GM23338 (cell line): ENCODE results near the gene AZIN2. TPM values are rescaled to one million over a fixed set of nuclear protein-coding genes. Genes with fewer than 3 reads are reported as not detected.

Experiments used
- ATAC-seq: fragments of 200-7000 bp; cut with Tn5 transposase; 3 replicates; pipeline ENCODE4 v1.9.1; 2020
- DNase-seq: peaks from one replicate; pipeline ENCODE4 v3.0.0-alpha.2; 2015; ENCODE audit warnings: low spot score
- H2AFZ ChIP-seq: fragments of 200-600 bp; sonication (generic); 2 replicates; pipeline ENCODE4 v1.8.0; 2016; ENCODE audit warnings: antibody characterized with exemption, mild to moderate bottlenecking, moderate library complexity
- H3F3A ChIP-seq: fragments of 200-600 bp; sonication (generic); replicated peaks from 2 replicates; pipeline ENCODE4 v1.8.0; 2017; ENCODE audit warnings: antibody characterized with exemption, mixed run types, low read depth
- H3K27ac ChIP-seq: fragments of 200-600 bp; sonication (generic); 2 replicates; pipeline ENCODE4 v1.6.1; 2016; ENCODE audit warnings: low read depth
- H3K27me3 ChIP-seq: fragments of 200-600 bp; sonication (generic); 2 replicates; pipeline ENCODE4 v1.8.0; 2016; ENCODE audit warnings: mild to moderate bottlenecking, mixed run types, moderate library complexity; ENCODE audit not compliant: insufficient read depth
- H3K36me3 ChIP-seq: fragments of 200-600 bp; sonication (generic); 2 replicates; pipeline ENCODE4 v1.8.0; 2016; ENCODE audit warnings: mild to moderate bottlenecking; ENCODE audit not compliant: insufficient read depth
- H3K4me1 ChIP-seq: fragments of 200-600 bp; sonication (generic); 2 replicates; pipeline ENCODE4 v1.8.0; 2016; ENCODE audit warnings: mild to moderate bottlenecking, moderate library complexity; ENCODE audit not compliant: insufficient read depth
- H3K4me2 ChIP-seq: fragments of 200-600 bp; sonication (generic); 2 replicates; pipeline ENCODE4 v1.7.1; 2017; ENCODE audit warnings: mixed run types
- H3K4me3 ChIP-seq: fragments of 200-600 bp; sonication (generic); 2 replicates; pipeline ENCODE4 v1.6.1; 2016; ENCODE audit warnings: mixed run types
- H3K79me2 ChIP-seq: fragments of 200-600 bp; sonication (generic); replicated peaks from 2 replicates; pipeline ENCODE4 v1.8.0; 2017; ENCODE audit warnings: mild to moderate bottlenecking; ENCODE audit not compliant: insufficient read depth
- H3K9me2 ChIP-seq: fragments of 200-600 bp; sonication (generic); 2 replicates; pipeline ENCODE4 v1.8.0; 2017; ENCODE audit not compliant: insufficient read depth
- H4K20me1 ChIP-seq: fragments of 200-600 bp; sonication (generic); replicated peaks from 2 replicates; pipeline ENCODE4 v1.8.0; 2017; ENCODE audit warnings: mild to moderate bottlenecking; ENCODE audit not compliant: insufficient read depth
- H3K27ac Mint-ChIP-seq: 2 replicates; pipeline ENCODE4 v1.8.0; 2020; ENCODE audit warnings: inconsistent platforms, mild to moderate bottlenecking, moderate library complexity, mixed read lengths
- H3K27me3 Mint-ChIP-seq: 3 replicates; pipeline ENCODE4 v1.8.0; 2022; ENCODE audit warnings: low read depth, mild to moderate bottlenecking, moderate library complexity, mixed read lengths, inconsistent platforms; ENCODE audit not compliant: insufficient read depth, poor library complexity
- H3K36me3 Mint-ChIP-seq: 3 replicates; pipeline ENCODE4 v1.8.0; 2021; ENCODE audit warnings: low read depth, mild to moderate bottlenecking, inconsistent platforms, moderate library complexity, mixed read lengths
- H3K4me1 Mint-ChIP-seq: 3 replicates; pipeline ENCODE4 v1.8.0; 2020; ENCODE audit warnings: mild to moderate bottlenecking, inconsistent platforms, mixed read lengths
- H3K4me3 Mint-ChIP-seq: 3 replicates; pipeline ENCODE4 v1.8.0; 2021; ENCODE audit warnings: moderate library complexity, mild to moderate bottlenecking, inconsistent platforms, mixed read lengths
- H3K9me3 Mint-ChIP-seq: 3 replicates; pipeline ENCODE4 v1.8.0; 2020; ENCODE audit warnings: moderate library complexity, mild to moderate bottlenecking, inconsistent platforms, mixed read lengths
- CREB1 ChIP-seq: fragments of 250-450 bp; sonication (Bioruptor Pico); IDR thresholded peaks from 2 replicates; pipeline ENCODE4 v1.5.0; 2020; ENCODE audit warnings: low read depth, mild to moderate bottlenecking, moderate library complexity
- EZH2 ChIP-seq: fragments of 200-600 bp; sonication (generic); IDR thresholded peaks from one replicate; pipeline ENCODE4 v1.8.0; 2017; ENCODE audit warnings: antibody characterized with exemption, mild to moderate bottlenecking, low read depth; ENCODE audit not compliant: unreplicated experiment
- EZH2phosphoT487 ChIP-seq: fragments of 200-600 bp; sonication (generic); IDR thresholded peaks from one replicate; pipeline ENCODE4 v1.8.1; 2018; ENCODE audit warnings: antibody characterized with exemption; ENCODE audit not compliant: unreplicated experiment
- JUNB ChIP-seq: IDR thresholded peaks from one replicate; pipeline ENCODE4 v1.6.1; 2016; ENCODE audit warnings: antibody characterized with exemption; ENCODE audit not compliant: unreplicated experiment
- NANOG ChIP-seq: IDR thresholded peaks from 2 replicates; pipeline ENCODE4 v1.6.1; 2016; ENCODE audit warnings: antibody characterized with exemption, borderline replicate concordance
- POLR2AphosphoS5 ChIP-seq: IDR thresholded peaks from 2 replicates; pipeline ENCODE4 v1.6.1; 2016; ENCODE audit warnings: antibody characterized with exemption, low read depth
- STAT1 ChIP-seq: IDR thresholded peaks from one replicate; pipeline ENCODE4 v1.6.1; 2016; ENCODE audit warnings: antibody characterized with exemption; ENCODE audit not compliant: unreplicated experiment
- ZNF114 ChIP-seq: fragments of 250-450 bp; sonication (Bioruptor Pico); IDR thresholded peaks from 2 replicates; pipeline ENCODE4 v1.5.0; 2020; ENCODE audit warnings: mild to moderate bottlenecking, moderate library complexity
- ZNF331 ChIP-seq: fragments of 250-450 bp; sonication (Bioruptor Pico); IDR thresholded peaks from 2 replicates; pipeline ENCODE4 v1.5.0; 2020; ENCODE audit warnings: low read depth, mild to moderate bottlenecking, moderate library complexity
- polyA plus RNA-seq: library from polyadenylated mRNA; unstranded; fragments of >200 nt; fragmentation: Nextera tagmentation; extraction: Ambion mirVana; gene quantifications from 2 replicates; pipeline ENCODE4 v1.2.1, GENCODE V29; 2016
- total RNA-seq: library from RNA; depleted of rRNA; stranded (reverse); fragments of >200 nt; shearing (Covaris generic); gene quantifications from 2 replicates; pipeline ENCODE4 v1.2.3, GENCODE V29; 2014
- TF ChIP-seq, protein P1 (sequence below): IDR thresholded peaks from 2 replicates; pipeline ENCODE4 v1.6.1; 2016; ENCODE audit warnings: antibody characterized with exemption
- TF ChIP-seq, protein P2 (sequence below), 2 experiments: fragments of 200-600 bp in 1 of 2; sonication (generic) in 1 of 2; conservative IDR thresholded peaks; 2 replicates each; pipeline versions ENCODE4 v1.5.1 to v1.6.1; 2016 to 2017; ENCODE audit warnings: antibody characterized with exemption in 2 of 2, low read depth in 2 of 2, mild to moderate bottlenecking in 2 of 2, moderate library complexity in 1 of 2
- TF ChIP-seq, protein P3 (sequence below): IDR thresholded peaks from one replicate; pipeline ENCODE4 v1.6.1; 2018; ENCODE audit warnings: antibody characterized with exemption; ENCODE audit not compliant: unreplicated experiment
- TF ChIP-seq, protein P4 (sequence below): fragments of 250-450 bp; sonication (Bioruptor Pico); IDR thresholded peaks from 2 replicates; pipeline ENCODE4 v1.5.0; 2020; ENCODE audit warnings: mild to moderate bottlenecking, moderate library complexity

Gene AZIN2
- total and polyA plus RNA-seq, 2 experiments from 2014 or later: 0.37 to 1.2 TPM

DNA sequence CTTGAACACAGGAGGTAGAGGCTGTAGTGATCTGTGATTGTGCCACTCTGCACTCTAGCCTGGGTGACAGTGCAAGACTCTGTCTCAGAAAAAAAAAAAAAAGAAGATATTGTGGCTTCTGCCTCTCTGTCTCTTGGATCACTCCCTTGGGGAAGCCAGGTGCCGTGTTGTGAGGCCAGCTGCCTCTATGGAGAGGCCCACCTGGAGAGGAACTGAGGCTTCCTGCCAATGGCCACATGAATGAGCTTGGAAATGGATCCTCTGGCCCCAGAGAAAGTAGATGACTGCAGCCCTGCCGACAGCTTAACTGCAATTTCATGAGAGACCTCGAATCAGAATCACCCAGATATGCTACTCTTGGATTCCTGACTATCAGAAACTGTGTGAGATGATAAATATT lies 24.5 kb upstream of the AZIN2 start:
- ATAC-seq: no peak
- no peak overlapping the region for H3K27ac ChIP-seq
- no peak overlapping the region for H3K4me3 Mint-ChIP-seq
- no peaks in the 10 kb centered on the region for H3K79me2 ChIP-seq
- peaks cover 3% of the 10 kb centered on the region for H3K36me3 Mint-ChIP-seq
- H2AFZ ChIP-seq: no peak overlapping the region
- no peak overlapping the region for H3K4me3 ChIP-seq
- peaks cover 21% of the 10 kb centered on the region for H3K9me3 Mint-ChIP-seq
- H3K4me2 ChIP-seq: no peak overlapping the region
- TF ChIP-seq, protein P1, sequence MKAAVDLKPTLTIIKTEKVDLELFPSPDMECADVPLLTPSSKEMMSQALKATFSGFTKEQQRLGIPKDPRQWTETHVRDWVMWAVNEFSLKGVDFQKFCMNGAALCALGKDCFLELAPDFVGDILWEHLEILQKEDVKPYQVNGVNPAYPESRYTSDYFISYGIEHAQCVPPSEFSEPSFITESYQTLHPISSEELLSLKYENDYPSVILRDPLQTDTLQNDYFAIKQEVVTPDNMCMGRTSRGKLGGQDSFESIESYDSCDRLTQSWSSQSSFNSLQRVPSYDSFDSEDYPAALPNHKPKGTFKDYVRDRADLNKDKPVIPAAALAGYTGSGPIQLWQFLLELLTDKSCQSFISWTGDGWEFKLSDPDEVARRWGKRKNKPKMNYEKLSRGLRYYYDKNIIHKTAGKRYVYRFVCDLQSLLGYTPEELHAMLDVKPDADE: no peak
- TF ChIP-seq, protein P2, sequence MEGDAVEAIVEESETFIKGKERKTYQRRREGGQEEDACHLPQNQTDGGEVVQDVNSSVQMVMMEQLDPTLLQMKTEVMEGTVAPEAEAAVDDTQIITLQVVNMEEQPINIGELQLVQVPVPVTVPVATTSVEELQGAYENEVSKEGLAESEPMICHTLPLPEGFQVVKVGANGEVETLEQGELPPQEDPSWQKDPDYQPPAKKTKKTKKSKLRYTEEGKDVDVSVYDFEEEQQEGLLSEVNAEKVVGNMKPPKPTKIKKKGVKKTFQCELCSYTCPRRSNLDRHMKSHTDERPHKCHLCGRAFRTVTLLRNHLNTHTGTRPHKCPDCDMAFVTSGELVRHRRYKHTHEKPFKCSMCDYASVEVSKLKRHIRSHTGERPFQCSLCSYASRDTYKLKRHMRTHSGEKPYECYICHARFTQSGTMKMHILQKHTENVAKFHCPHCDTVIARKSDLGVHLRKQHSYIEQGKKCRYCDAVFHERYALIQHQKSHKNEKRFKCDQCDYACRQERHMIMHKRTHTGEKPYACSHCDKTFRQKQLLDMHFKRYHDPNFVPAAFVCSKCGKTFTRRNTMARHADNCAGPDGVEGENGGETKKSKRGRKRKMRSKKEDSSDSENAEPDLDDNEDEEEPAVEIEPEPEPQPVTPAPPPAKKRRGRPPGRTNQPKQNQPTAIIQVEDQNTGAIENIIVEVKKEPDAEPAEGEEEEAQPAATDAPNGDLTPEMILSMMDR (conservative IDR thresholded peaks at IDR 0.05; ENCODE audit: low read depth in 2 of 2): no peak
- TF ChIP-seq, protein P3, sequence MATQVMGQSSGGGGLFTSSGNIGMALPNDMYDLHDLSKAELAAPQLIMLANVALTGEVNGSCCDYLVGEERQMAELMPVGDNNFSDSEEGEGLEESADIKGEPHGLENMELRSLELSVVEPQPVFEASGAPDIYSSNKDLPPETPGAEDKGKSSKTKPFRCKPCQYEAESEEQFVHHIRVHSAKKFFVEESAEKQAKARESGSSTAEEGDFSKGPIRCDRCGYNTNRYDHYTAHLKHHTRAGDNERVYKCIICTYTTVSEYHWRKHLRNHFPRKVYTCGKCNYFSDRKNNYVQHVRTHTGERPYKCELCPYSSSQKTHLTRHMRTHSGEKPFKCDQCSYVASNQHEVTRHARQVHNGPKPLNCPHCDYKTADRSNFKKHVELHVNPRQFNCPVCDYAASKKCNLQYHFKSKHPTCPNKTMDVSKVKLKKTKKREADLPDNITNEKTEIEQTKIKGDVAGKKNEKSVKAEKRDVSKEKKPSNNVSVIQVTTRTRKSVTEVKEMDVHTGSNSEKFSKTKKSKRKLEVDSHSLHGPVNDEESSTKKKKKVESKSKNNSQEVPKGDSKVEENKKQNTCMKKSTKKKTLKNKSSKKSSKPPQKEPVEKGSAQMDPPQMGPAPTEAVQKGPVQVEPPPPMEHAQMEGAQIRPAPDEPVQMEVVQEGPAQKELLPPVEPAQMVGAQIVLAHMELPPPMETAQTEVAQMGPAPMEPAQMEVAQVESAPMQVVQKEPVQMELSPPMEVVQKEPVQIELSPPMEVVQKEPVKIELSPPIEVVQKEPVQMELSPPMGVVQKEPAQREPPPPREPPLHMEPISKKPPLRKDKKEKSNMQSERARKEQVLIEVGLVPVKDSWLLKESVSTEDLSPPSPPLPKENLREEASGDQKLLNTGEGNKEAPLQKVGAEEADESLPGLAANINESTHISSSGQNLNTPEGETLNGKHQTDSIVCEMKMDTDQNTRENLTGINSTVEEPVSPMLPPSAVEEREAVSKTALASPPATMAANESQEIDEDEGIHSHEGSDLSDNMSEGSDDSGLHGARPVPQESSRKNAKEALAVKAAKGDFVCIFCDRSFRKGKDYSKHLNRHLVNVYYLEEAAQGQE: no peak
- TF ChIP-seq ZNF114 (no peak), JUNB (no peak), ZNF331 (CRISPR knock-in tag) (no peak), STAT1 (no peak), EZH2 (no peak), CREB1 (CRISPR knock-in tag) (no peak), NANOG (no peak), POLR2AphosphoS5 (no peak), EZH2phosphoT487 (no peak)
- TF ChIP-seq, protein P4, sequence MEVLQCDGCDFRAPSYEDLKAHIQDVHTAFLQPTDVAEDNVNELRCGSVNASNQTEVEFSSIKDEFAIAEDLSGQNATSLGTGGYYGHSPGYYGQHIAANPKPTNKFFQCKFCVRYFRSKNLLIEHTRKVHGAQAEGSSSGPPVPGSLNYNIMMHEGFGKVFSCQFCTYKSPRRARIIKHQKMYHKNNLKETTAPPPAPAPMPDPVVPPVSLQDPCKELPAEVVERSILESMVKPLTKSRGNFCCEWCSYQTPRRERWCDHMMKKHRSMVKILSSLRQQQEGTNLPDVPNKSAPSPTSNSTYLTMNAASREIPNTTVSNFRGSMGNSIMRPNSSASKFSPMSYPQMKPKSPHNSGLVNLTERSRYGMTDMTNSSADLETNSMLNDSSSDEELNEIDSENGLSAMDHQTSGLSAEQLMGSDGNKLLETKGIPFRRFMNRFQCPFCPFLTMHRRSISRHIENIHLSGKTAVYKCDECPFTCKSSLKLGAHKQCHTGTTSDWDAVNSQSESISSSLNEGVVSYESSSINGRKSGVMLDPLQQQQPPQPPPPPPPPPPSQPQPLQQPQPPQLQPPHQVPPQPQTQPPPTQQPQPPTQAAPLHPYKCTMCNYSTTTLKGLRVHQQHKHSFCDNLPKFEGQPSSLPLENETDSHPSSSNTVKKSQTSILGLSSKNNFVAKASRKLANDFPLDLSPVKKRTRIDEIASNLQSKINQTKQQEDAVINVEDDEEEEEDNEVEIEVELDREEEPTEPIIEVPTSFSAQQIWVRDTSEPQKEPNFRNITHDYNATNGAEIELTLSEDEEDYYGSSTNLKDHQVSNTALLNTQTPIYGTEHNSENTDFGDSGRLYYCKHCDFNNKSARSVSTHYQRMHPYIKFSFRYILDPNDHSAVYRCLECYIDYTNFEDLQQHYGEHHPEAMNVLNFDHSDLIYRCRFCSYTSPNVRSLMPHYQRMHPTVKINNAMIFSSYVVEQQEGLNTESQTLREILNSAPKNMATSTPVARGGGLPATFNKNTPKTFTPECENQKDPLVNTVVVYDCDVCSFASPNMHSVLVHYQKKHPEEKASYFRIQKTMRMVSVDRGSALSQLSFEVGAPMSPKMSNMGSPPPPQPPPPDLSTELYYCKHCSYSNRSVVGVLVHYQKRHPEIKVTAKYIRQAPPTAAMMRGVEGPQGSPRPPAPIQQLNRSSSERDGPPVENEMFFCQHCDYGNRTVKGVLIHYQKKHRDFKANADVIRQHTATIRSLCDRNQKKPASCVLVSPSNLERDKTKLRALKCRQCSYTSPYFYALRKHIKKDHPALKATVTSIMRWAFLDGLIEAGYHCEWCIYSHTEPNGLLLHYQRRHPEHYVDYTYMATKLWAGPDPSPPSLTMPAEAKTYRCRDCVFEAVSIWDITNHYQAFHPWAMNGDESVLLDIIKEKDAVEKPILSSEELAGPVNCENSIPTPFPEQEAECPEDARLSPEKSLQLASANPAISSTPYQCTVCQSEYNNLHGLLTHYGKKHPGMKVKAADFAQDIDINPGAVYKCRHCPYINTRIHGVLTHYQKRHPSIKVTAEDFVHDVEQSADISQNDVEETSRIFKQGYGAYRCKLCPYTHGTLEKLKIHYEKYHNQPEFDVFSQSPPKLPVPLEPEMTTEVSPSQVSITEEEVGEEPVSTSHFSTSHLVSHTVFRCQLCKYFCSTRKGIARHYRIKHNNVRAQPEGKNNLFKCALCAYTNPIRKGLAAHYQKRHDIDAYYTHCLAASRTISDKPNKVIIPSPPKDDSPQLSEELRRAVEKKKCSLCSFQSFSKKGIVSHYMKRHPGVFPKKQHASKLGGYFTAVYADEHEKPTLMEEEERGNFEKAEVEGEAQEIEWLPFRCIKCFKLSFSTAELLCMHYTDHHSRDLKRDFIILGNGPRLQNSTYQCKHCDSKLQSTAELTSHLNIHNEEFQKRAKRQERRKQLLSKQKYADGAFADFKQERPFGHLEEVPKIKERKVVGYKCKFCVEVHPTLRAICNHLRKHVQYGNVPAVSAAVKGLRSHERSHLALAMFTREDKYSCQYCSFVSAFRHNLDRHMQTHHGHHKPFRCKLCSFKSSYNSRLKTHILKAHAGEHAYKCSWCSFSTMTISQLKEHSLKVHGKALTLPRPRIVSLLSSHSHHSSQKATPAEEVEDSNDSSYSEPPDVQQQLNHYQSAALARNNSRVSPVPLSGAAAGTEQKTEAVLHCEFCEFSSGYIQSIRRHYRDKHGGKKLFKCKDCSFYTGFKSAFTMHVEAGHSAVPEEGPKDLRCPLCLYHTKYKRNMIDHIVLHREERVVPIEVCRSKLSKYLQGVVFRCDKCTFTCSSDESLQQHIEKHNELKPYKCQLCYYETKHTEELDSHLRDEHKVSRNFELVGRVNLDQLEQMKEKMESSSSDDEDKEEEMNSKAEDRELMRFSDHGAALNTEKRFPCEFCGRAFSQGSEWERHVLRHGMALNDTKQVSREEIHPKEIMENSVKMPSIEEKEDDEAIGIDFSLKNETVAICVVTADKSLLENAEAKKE: no peak
- 0 out of 2 replicates have a peak, but pooled peaks cover 3% of the 10 kb centered on the region for H3F3A ChIP-seq
- no peaks in the 10 kb centered on the region for H3K4me1 ChIP-seq
- no peaks in the 10 kb centered on the region for H3K27me3 ChIP-seq
- H3K4me1 Mint-ChIP-seq: no peaks in the 10 kb centered on the region
- no peak overlapping the region for H3K27ac Mint-ChIP-seq
- no peaks in the 10 kb centered on the region for H3K9me2 ChIP-seq
- DNase-seq: no peak
- no peaks in the 10 kb centered on the region for H3K27me3 Mint-ChIP-seq
- H4K20me1 ChIP-seq: no peaks in the 10 kb centered on the region
- H3K36me3 ChIP-seq: no peaks in the 10 kb centered on the region
